AG09309 (cell line): ENCODE measurements around the gene GRIN2A.

ENCODE experiments used
- DNase-seq: peaks from one replicate; pipeline ENCODE4 v3.0.0-alpha.2; 2010; ENCODE audit warnings: low read depth
- H3K4me3 ChIP-seq: 2 replicates; pipeline ENCODE4 v1.5.1; 2011; ENCODE audit warnings: mild to moderate bottlenecking, low read depth, low read length, moderate library complexity; ENCODE audit not compliant: control insufficient read depth
- CTCF ChIP-seq: IDR thresholded peaks from 2 replicates; pipeline ENCODE4 v1.5.1; 2011; ENCODE audit warnings: mild to moderate bottlenecking, low read depth, low read length, inconsistent platforms; ENCODE audit not compliant: insufficient read depth, control insufficient read depth; ENCODE audit errors: missing control alignments

GRIN2A gene

GRCh38 chr16:10145542-10146035 is 36.6 kb downstream of the GRIN2A start:
- DNase-seq: no peak
- no peak for TF ChIP-seq CTCF
- no peak overlapping the region for H3K4me3 ChIP-seq

GRCh38 chr16:10141671-10142070 is 40.6 kb downstream of the GRIN2A start:
- H3K4me3 ChIP-seq: no peak overlapping the region
- TF ChIP-seq CTCF: no peak
- DNase-seq: no peak

GRCh38 chr16:10138881-10139280 is 43.3 kb downstream of the GRIN2A start:
- no peak for DNase-seq
- no peak overlapping the region for H3K4me3 ChIP-seq
- TF ChIP-seq CTCF: no peak

GRCh38 chr16:10137341-10137740 is 44.9 kb downstream of the GRIN2A start:
- DNase-seq: no peak
- no peak for TF ChIP-seq CTCF
- H3K4me3 ChIP-seq: no peak overlapping the region

- no peak for DNase-seq
- TF ChIP-seq CTCF: no peak
Measured at GRCh38 chr16:10136916-10137315, 45.3 kb downstream of the GRIN2A start.

GRCh38 chr16:10130538-10130937 is 51.7 kb downstream of the GRIN2A start:
- no peak for DNase-seq
- no peak for TF ChIP-seq CTCF
- H3K4me3 ChIP-seq: no peak overlapping the region

More at GRCh38 chr16:10136916-10137315, 45.3 kb downstream of the GRIN2A start:
- H3K4me3 ChIP-seq: no peak overlapping the region
